Thyroid gland (tissue), 4 donors: ENCODE results near the gene F9. TPM values are rescaled to one million over a fixed set of nuclear protein-coding genes. Genes with fewer than 3 reads are reported as not detected.

ENCODE experiments used
- DNase-seq, 2 donors: peaks; one replicate each; pipeline ENCODE4 v3.0.0-alpha.2; 2019
- H3K27ac ChIP-seq, 3 donors: fragments of 200-600 bp; sonication (generic); 1 replicate in 2 of 3; 2 replicates in 1 of 3; pipeline ENCODE4 v1.5.1; 2016 to 2019; ENCODE audit warnings: mild to moderate bottlenecking in 1 of 3, moderate library complexity in 1 of 3
- H3K27me3 ChIP-seq: fragments of 200-600 bp; sonication (generic); one replicate; pipeline ENCODE4 v1.5.1; 2019
- H3K36me3 ChIP-seq, 2 donors: fragments of 200-600 bp; sonication (generic); one replicate each; pipeline ENCODE4 v1.5.1; 2016 to 2019
- H3K4me1 ChIP-seq, 2 donors: fragments of 200-600 bp; sonication (generic); one replicate each; pipeline ENCODE4 v1.5.1; 2017 to 2019
- H3K4me3 ChIP-seq, 3 donors: fragments of 200-600 bp; sonication (generic); replicated peaks in 1 of 3; 1 replicate in 2 of 3; 2 replicates in 1 of 3; pipeline ENCODE4 v1.5.1; 2016; ENCODE audit warnings: mild to moderate bottlenecking in 1 of 3
- H3K9me3 ChIP-seq: fragments of 200-600 bp; sonication (generic); one replicate; pipeline ENCODE4 v1.5.1; 2017
- POLR2A ChIP-seq, 2 donors: fragments of 450-650 bp; IDR thresholded peaks; one replicate each; pipeline ENCODE4 v1.6.1; 2017; ENCODE audit warnings: antibody characterized with exemption in 2 of 2, mild to moderate bottlenecking in 2 of 2, moderate library complexity in 1 of 2
- WGBS, 2 donors: methylation state at CpG; one replicate each; pipeline ENCODE4 v1.1.5; 2017; 5-methylcytosine and 5-hydroxymethylcytosine counted together
- intact Hi-C: fragments of 100-400 bp; cut with DNase I; formaldehyde crosslinking; loops from one replicate; pipeline ENCODE4 v1.15.1; 2023
- total RNA-seq, 4 donors: library from RNA; depleted of rRNA; stranded (reverse); fragments of >200 nt; gene quantifications; one replicate each; pipeline ENCODE4 v1.2.3, GENCODE V29; 2016
- TF ChIP-seq, protein P1 (sequence below), 6 experiments: fragments of 200-600 bp in 3 of 6; fragments of 450-650 bp in 3 of 6; sonication (generic) in 3 of 6; IDR thresholded peaks; one replicate each; pipeline ENCODE4 v1.5.1; 2016 to 2019; ENCODE audit warnings: antibody characterized with exemption in 6 of 6, mild to moderate bottlenecking in 2 of 6, inconsistent platforms in 1 of 6, moderate library complexity in 1 of 6

Gene F9
- total RNA-seq, result not detected

DNA sequence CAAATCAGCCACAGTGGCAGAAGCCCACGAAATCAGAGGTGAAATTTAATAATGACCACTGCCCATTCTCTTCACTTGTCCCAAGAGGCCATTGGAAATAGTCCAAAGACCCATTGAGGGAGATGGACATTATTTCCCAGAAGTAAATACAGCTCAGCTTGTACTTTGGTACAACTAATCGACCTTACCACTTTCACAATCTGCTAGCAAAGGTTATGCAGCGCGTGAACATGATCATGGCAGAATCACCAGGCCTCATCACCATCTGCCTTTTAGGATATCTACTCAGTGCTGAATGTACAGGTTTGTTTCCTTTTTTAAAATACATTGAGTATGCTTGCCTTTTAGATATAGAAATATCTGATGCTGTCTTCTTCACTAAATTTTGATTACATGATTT is at the start of gene F9:
Gene F9, plus strand, starts transcription at position 190 of the 400 bp plus-strand sequence. Its CDS starts 26 bp downstream, at position 216.
- Histone ChIP-seq H3K27me3 (no peaks in the 10 kb centered on the region), H3K4me1 (no peaks in the 10 kb centered on the region), H3K27ac (no peak within 1 kb of the TSS), H3K4me3 (no peak within 1 kb of the TSS), H3K9me3 (no peaks in the 10 kb centered on the region), H3K36me3 (no peaks in the 10 kb centered on the region)
- intact Hi-C loops, result no loop called here
- TF ChIP-seq, protein P1, sequence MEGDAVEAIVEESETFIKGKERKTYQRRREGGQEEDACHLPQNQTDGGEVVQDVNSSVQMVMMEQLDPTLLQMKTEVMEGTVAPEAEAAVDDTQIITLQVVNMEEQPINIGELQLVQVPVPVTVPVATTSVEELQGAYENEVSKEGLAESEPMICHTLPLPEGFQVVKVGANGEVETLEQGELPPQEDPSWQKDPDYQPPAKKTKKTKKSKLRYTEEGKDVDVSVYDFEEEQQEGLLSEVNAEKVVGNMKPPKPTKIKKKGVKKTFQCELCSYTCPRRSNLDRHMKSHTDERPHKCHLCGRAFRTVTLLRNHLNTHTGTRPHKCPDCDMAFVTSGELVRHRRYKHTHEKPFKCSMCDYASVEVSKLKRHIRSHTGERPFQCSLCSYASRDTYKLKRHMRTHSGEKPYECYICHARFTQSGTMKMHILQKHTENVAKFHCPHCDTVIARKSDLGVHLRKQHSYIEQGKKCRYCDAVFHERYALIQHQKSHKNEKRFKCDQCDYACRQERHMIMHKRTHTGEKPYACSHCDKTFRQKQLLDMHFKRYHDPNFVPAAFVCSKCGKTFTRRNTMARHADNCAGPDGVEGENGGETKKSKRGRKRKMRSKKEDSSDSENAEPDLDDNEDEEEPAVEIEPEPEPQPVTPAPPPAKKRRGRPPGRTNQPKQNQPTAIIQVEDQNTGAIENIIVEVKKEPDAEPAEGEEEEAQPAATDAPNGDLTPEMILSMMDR (IDR thresholded peaks at IDR 0.05), result no peak
- TF ChIP-seq POLR2A (IDR thresholded peaks at IDR 0.05), result no peak
- no peak for DNase-seq
- WGBS, 2 donors, result 78 to 91% methylated on average over 4 of the region's 4 CpGs

DNA sequence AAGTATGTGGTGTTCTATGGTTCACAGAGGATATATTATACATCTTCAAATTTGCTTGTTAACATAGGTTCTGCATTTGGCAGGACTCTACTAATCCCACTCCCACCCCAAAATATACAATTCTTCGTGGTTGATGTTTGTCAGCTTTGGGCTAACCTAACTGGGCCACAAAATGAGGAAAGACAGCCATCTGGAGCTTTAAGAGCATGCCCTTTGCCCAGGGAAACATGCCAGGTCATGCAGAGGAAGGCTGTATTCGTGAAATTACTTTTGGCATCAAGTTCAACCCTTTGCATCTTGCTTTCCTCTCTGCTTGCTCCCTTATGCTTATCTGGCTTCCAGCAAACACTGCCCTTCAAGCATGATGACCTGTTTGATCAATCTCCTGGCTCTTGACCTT is 46.8 kb upstream of the F9 start:
- H3K9me3 ChIP-seq, result no peaks in the 10 kb centered on the region
- DNase-seq, result no peak
- TF ChIP-seq POLR2A (IDR thresholded peaks at IDR 0.05), result no peak
- TF ChIP-seq, protein P1 (IDR thresholded peaks at IDR 0.05), result no peak
- no peaks in the 10 kb centered on the region for H3K27me3 ChIP-seq
- no peak overlapping the region for H3K4me3 ChIP-seq
- no peaks in the 10 kb centered on the region for H3K36me3 ChIP-seq
- H3K27ac ChIP-seq, result no peak overlapping the region
- intact Hi-C loops, result no loop called here
- 37 to 66% methylated on average over 2 of the region's 2 CpGs for WGBS, 2 donors
- H3K4me1 ChIP-seq, result no peaks in the 10 kb centered on the region

DNA sequence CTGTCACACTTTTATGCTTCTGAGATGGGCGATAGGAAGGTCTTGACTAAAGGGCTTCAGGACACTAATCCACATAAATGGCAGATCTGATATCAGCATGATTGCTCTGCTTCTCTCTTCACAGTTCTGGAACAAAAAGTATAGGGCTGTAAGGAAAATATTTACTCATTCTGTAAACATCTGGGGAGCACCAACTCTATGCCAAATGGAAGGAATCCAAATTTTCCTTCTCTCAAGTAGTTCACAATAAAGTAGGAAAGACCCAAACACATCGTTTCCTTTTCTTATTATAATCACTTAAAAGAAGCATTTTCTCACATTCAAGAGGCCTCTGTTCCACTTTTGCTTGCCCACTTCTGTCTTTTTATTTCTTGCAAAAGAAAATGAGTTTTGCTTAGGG is 45.9 kb upstream of the F9 start:
- intact Hi-C loops, result no loop called here
- H3K27ac ChIP-seq, result no peak overlapping the region
- no peak overlapping the region for H3K4me3 ChIP-seq
- no peaks in the 10 kb centered on the region for H3K9me3 ChIP-seq
- no peaks in the 10 kb centered on the region for H3K36me3 ChIP-seq
- DNase-seq, result no peak
- TF ChIP-seq POLR2A (IDR thresholded peaks at IDR 0.05), result no peak
- TF ChIP-seq, protein P1 (IDR thresholded peaks at IDR 0.05), result no peak
- 47 to 53% methylated on average over 2 of the region's 2 CpGs for WGBS, 2 donors
- H3K4me1 ChIP-seq, result no peaks in the 10 kb centered on the region
- no peaks in the 10 kb centered on the region for H3K27me3 ChIP-seq

DNA sequence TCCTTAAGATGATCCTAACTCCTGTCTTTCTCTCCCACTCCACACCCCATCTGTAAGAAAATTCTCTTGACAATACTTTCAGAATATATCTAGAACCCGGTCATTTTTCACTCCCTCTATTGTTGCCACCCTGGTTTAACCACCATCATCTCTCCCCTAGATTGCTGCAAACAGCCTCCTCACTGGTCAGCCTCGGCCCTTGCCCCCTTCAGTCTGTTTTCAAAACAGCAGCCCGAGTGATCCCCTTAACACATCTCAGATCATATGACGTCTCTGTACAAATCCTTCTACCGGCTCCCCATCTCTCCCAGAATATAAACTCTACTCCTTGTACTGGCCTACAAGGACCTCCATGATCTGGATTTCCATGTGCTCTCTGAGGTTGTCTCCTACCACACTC is 35.2 kb upstream of the F9 start:
- H3K27ac ChIP-seq, result no peak overlapping the region
- TF ChIP-seq, protein P1 (IDR thresholded peaks at IDR 0.05), result no peak
- no peak for TF ChIP-seq POLR2A (IDR thresholded peaks at IDR 0.05)
- no peaks in the 10 kb centered on the region for H3K36me3 ChIP-seq
- no peak for DNase-seq
- no peaks in the 10 kb centered on the region for H3K9me3 ChIP-seq
- intact Hi-C loops, result no loop called here
- H3K4me3 ChIP-seq, result no peak overlapping the region
- 68 to 80% methylated on average over 5 of the region's 5 CpGs for WGBS, 2 donors
- H3K4me1 ChIP-seq, result no peaks in the 10 kb centered on the region
- H3K27me3 ChIP-seq, result no peaks in the 10 kb centered on the region

DNA sequence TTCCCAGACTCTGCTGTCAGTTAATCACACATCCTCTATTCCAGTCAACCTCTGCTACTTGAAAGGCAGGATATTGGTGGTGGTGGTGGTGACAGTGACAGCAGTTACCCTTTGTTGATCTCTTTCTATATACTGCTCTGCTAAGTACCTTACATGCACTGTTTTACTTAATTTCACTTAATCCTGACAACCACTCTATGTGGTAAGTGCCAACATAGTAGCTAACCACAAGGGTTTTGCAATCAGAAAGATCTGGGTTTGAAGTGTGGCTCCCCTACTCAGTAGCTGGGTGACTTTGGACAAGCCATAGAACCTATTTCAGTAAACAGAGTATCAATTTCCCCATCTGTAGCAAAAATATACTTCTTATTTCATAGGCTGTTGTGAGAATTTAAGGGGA is 24.2 kb upstream of the F9 start:
- Histone ChIP-seq H3K27me3 (no peaks in the 10 kb centered on the region), H3K9me3 (no peaks in the 10 kb centered on the region), H3K36me3 (no peaks in the 10 kb centered on the region), H3K27ac (no peak overlapping the region), H3K4me1 (no peaks in the 10 kb centered on the region), H3K4me3 (no peak overlapping the region)
- DNase-seq, result no peak
- intact Hi-C loops, result no loop called here
- TF ChIP-seq, protein P1 (IDR thresholded peaks at IDR 0.05), result no peak
- TF ChIP-seq POLR2A (IDR thresholded peaks at IDR 0.05), result no peak
